Hepatocyte (in vitro differentiated cells): ENCODE results near the gene LPAR1. TPM values are rescaled to one million over a fixed set of nuclear protein-coding genes. Genes with fewer than 3 reads are reported as not detected.
A peak's percentile ranks its signal among the peaks of the same experiment; 100 is the strongest.

Experiments used
- DNase-seq: peaks from one replicate; pipeline ENCODE4 v3.0.0-alpha.2; 2016; ENCODE audit warnings: low spot score
- H2AFZ ChIP-seq: fragments of 200-600 bp; sonication (generic); 2 replicates; pipeline ENCODE4 v1.6.0; 2016; ENCODE audit warnings: antibody characterized with exemption, mild to moderate bottlenecking
- H3K27ac ChIP-seq: fragments of 200-600 bp; sonication (generic); 2 replicates; pipeline ENCODE4 v1.5.1; 2016; ENCODE audit warnings: mild to moderate bottlenecking
- H3K27me3 ChIP-seq: fragments of 200-600 bp; sonication (generic); 2 replicates; pipeline ENCODE4 v1.6.1; 2016
- H3K36me3 ChIP-seq: fragments of 200-600 bp; sonication (generic); replicated peaks from 2 replicates; pipeline ENCODE4 v1.5.1; 2016; ENCODE audit warnings: low read depth; ENCODE audit not compliant: insufficient read depth
- H3K4me1 ChIP-seq: fragments of 200-600 bp; sonication (generic); 2 replicates; pipeline ENCODE4 v1.5.1; 2016; ENCODE audit warnings: mild to moderate bottlenecking, moderate library complexity; ENCODE audit not compliant: insufficient read depth
- H3K4me2 ChIP-seq: fragments of 200-600 bp; sonication (generic); 2 replicates; pipeline ENCODE4 v1.6.0; 2016
- H3K4me3 ChIP-seq: fragments of 200-600 bp; sonication (generic); 2 replicates; pipeline ENCODE4 v1.5.1; 2016; ENCODE audit warnings: mild to moderate bottlenecking
- H3K79me2 ChIP-seq: fragments of 200-600 bp; sonication (generic); 2 replicates; pipeline ENCODE4 v1.6.0; 2017; ENCODE audit warnings: mild to moderate bottlenecking
- H3K9me2 ChIP-seq: fragments of 200-600 bp; sonication (generic); replicated peaks from 2 replicates; pipeline ENCODE4 v1.6.0; 2017; ENCODE audit warnings: mild to moderate bottlenecking; ENCODE audit not compliant: insufficient read depth
- H3K9me3 ChIP-seq: fragments of 200-600 bp; sonication (generic); 2 replicates; pipeline ENCODE4 v1.5.1; 2016; ENCODE audit warnings: low read depth, mild to moderate bottlenecking
- H4K20me1 ChIP-seq: fragments of 200-600 bp; sonication (generic); 2 replicates; pipeline ENCODE4 v1.6.0; 2016; ENCODE audit warnings: mild to moderate bottlenecking; ENCODE audit not compliant: insufficient read depth, poor library complexity, severe bottlenecking
- CTCF ChIP-seq: fragments of 200-600 bp; sonication (generic); IDR thresholded peaks from 2 replicates; pipeline ENCODE4 v1.5.1; 2016; ENCODE audit warnings: antibody characterized with exemption, mild to moderate bottlenecking; ENCODE audit not compliant: poor library complexity
- EZH2 ChIP-seq: fragments of 200-600 bp; sonication (generic); IDR thresholded peaks from 2 replicates; pipeline ENCODE4 v1.6.1; 2016; ENCODE audit warnings: antibody characterized with exemption, mild to moderate bottlenecking, borderline replicate concordance
- EZH2phosphoT487 ChIP-seq: fragments of 200-600 bp; sonication (generic); IDR thresholded peaks from one replicate; pipeline ENCODE4 v1.6.1; 2018; ENCODE audit warnings: antibody characterized with exemption, mild to moderate bottlenecking, low read depth, moderate library complexity; ENCODE audit not compliant: unreplicated experiment, severe bottlenecking
- WGBS: methylation state at CpG from one replicate; pipeline ENCODE4 v1.1.6; 2016; ENCODE audit warnings: low lambda C conversion rate; ENCODE audit errors: missing lambda C conversion rate; 5-methylcytosine and 5-hydroxymethylcytosine counted together
- polyA plus RNA-seq: library from polyadenylated mRNA; unstranded; fragments of >200 nt; fragmentation: Nextera tagmentation; extraction: Ambion mirVana; gene quantifications from 2 replicates; pipeline ENCODE4 v1.2.1, GENCODE V29; 2016
- total RNA-seq: library from RNA; depleted of rRNA; stranded (reverse); fragments of >200 nt; gene quantifications from 2 replicates; pipeline ENCODE4 v1.2.3, GENCODE V29; 2014

LPAR1 gene
- total and polyA plus RNA-seq, 2 experiments from 2014 or later = 20.2 to 36.8 TPM

DNA sequence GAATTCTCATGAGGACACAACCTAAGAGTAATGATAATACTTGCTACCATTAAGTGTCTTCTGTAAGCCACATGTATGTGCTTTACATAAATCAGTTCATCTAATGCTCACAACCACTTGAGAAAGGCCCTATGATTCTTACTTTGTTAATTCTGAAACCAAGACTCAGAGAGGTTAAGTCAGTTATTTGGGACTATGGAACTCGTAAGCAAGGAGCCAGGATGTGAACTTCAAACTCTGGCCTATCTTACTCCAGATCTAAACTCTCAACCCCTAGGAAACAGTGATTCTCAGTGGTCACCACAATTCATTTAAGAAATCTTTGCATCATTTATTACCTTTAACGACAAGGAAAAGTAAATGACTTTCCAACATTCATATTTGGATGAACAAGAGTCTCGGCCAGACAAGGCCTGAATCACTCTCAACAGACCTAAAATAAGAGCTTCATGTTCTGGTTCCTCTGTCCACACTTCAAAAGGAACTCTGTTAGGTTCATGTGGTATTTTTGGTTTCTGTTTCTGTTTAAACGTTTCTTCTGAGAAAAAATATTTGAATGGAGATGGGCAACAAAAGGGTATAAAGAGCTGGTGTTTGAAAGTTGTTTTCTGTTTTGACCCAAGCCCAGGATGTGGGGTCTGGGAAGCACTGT lies 104.8 kb downstream of the LPAR1 start:
- Histone ChIP-seq H3K27me3 (no peaks in the 10 kb centered on the region), H3K36me3 (no peaks in the 10 kb centered on the region), H3K27ac (no peak overlapping the region), H3K79me2 (peaks cover 19% of the 10 kb centered on the region), H3K9me3 (no peaks in the 10 kb centered on the region), H2AFZ (no peak overlapping the region), H3K4me2 (no peak overlapping the region), H3K4me3 (no peak overlapping the region), H3K4me1 (no peaks in the 10 kb centered on the region), H4K20me1 (no peaks in the 10 kb centered on the region), H3K9me2 (no peaks in the 10 kb centered on the region)
- no peak for TF ChIP-seq CTCF
- no peak for TF ChIP-seq EZH2phosphoT487
- TF ChIP-seq EZH2 = no peak
- no peak for DNase-seq
- 93% methylated on average over 4 of the region's 4 CpGs for WGBS

DNA sequence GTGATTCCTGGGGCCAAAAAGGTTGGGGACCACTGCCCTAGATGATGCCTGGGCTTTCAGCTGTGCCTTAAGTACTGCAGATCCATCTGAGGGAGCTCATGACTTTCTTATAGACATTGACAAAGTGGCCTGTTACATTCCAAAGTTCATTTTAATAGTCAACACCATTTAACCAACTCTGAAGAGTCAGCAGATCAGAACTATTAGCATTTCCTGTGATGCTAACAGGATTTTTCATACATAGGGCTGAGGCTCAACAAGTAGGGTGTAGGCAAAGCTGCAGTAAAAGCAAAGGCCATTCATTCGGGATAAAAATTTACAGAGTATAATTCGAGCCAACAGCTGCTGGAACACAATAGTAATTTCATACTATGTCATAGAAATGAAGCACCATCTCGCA lies 105.4 kb downstream of the LPAR1 start:
- Histone ChIP-seq H3K36me3 (no peaks in the 10 kb centered on the region), H3K27ac (no peak overlapping the region), H3K9me3 (no peaks in the 10 kb centered on the region), H2AFZ (no peak overlapping the region), H3K79me2 (peaks cover 17% of the 10 kb centered on the region), H3K27me3 (no peaks in the 10 kb centered on the region), H3K4me2 (no peak overlapping the region), H3K4me1 (no peaks in the 10 kb centered on the region), H3K9me2 (no peaks in the 10 kb centered on the region), H4K20me1 (no peaks in the 10 kb centered on the region), H3K4me3 (no peak overlapping the region)
- 93% methylated on average over 3 of the region's 3 CpGs for WGBS
- TF ChIP-seq EZH2 (no peak), CTCF (no peak), EZH2phosphoT487 (no peak)
- DNase-seq = peak; percentile 19

- H3K4me2 ChIP-seq = no peak overlapping the region
- no peak overlapping the region for H2AFZ ChIP-seq
- H3K9me2 ChIP-seq = no peaks in the 10 kb centered on the region
- DNase-seq = no peak
- TF ChIP-seq EZH2phosphoT487 (no peak), EZH2 (no peak), CTCF (no peak)
- H3K4me1 ChIP-seq = no peaks in the 10 kb centered on the region
- H3K4me3 ChIP-seq = no peak overlapping the region
- no peaks in the 10 kb centered on the region for H3K36me3 ChIP-seq
- no peak overlapping the region for H3K27ac ChIP-seq
- H4K20me1 ChIP-seq = no peaks in the 10 kb centered on the region
- no peaks in the 10 kb centered on the region for H3K9me3 ChIP-seq
- 84% methylated on average over 2 of the region's 2 CpGs for WGBS
- H3K27me3 ChIP-seq = no peaks in the 10 kb centered on the region
- H3K79me2 ChIP-seq = peaks cover 5% of the 10 kb centered on the region
These were observed 109.7 kb downstream of the LPAR1 start for GRCh38 chr9:110928599-110928998.
